Nephron (organoid): Measurements from ENCODE around the gene GLYATL1.
A peak's percentile ranks its signal among the peaks of the same experiment; 100 is the strongest.

Source experiments
- H3K27ac Mint-ChIP-seq, 3 experiments: 2 replicates each; pipeline ENCODE4 v1.8.0; 2020; ENCODE audit warnings: mixed read lengths in 3 of 3, mild to moderate bottlenecking in 2 of 3, moderate library complexity in 1 of 3
- H3K27me3 Mint-ChIP-seq: 2 replicates; pipeline ENCODE4 v1.8.0; 2021; ENCODE audit warnings: low read depth, mild to moderate bottlenecking, moderate library complexity, mixed read lengths
- H3K36me3 Mint-ChIP-seq: 2 replicates; pipeline ENCODE4 v1.8.0; 2020; ENCODE audit warnings: low read depth, mixed read lengths
- H3K4me1 Mint-ChIP-seq: 2 replicates; pipeline ENCODE4 v1.8.0; 2020; ENCODE audit warnings: mixed read lengths
- H3K4me3 Mint-ChIP-seq, 3 experiments: 2 replicates each; pipeline ENCODE4 v1.8.0; 2020; ENCODE audit warnings: mild to moderate bottlenecking in 3 of 3, mixed read lengths in 3 of 3, moderate library complexity in 2 of 3
- H3K9me3 Mint-ChIP-seq: 2 replicates; pipeline ENCODE4 v1.8.0; 2020; ENCODE audit warnings: mixed read lengths
- CTCF ChIP-seq, 3 experiments: fragments of 200-600 bp; sonication (generic); IDR thresholded peaks; one replicate each; pipeline ENCODE4 v1.5.0; 2021; ENCODE audit warnings: antibody characterized with exemption in 3 of 3; ENCODE audit not compliant: unreplicated experiment in 3 of 3

Gene GLYATL1

GRCh38 chr11:58927393-58928106 lies 11.7 kb upstream of the GLYATL1 start:
- H3K4me1 Mint-ChIP-seq: peaks cover 27% of the 10 kb centered on the region
- peak overlapping the region; percentile 60 to 97 (median 88) for H3K27ac Mint-ChIP-seq
- H3K4me3 Mint-ChIP-seq: peak overlapping the region; percentile 61 to 72 (median 71)
- H3K27me3 Mint-ChIP-seq: peaks cover 15% of the 10 kb centered on the region
- no peak for TF ChIP-seq CTCF (IDR thresholded peaks at IDR 0.05; ENCODE audit: unreplicated experiment in 3 of 3)
- H3K9me3 Mint-ChIP-seq: no peaks in the 10 kb centered on the region
- no peaks in the 10 kb centered on the region for H3K36me3 Mint-ChIP-seq

- no peaks in the 10 kb centered on the region for H3K9me3 Mint-ChIP-seq
- H3K27ac Mint-ChIP-seq: peak overlapping the region; percentile 60 to 97 (median 88)
- peaks cover 23% of the 10 kb centered on the region for H3K4me1 Mint-ChIP-seq
- H3K4me3 Mint-ChIP-seq: peak overlapping the region; percentile 61 to 72 (median 71)
- H3K36me3 Mint-ChIP-seq: no peaks in the 10 kb centered on the region
- H3K27me3 Mint-ChIP-seq: peaks cover 12% of the 10 kb centered on the region
- TF ChIP-seq CTCF (IDR thresholded peaks at IDR 0.05; ENCODE audit: unreplicated experiment in 3 of 3): no peak
Observed at GRCh38 chr11:58928107-58928499, 11.2 kb upstream of the GLYATL1 start.

- H3K4me1 Mint-ChIP-seq: peaks cover 19% of the 10 kb centered on the region
- no peaks in the 10 kb centered on the region for H3K36me3 Mint-ChIP-seq
- H3K4me3 Mint-ChIP-seq: peak overlapping the region; percentile 61 to 72 (median 71)
Observed at GRCh38 chr11:58928691-58929090, 10.6 kb upstream of the GLYATL1 start.

GRCh38 chr11:58930926-58931325 lies 8.4 kb upstream of the GLYATL1 start:
- Mint-ChIP-seq H3K27me3 (peaks cover 4% of the 10 kb centered on the region), H3K9me3 (no peaks in the 10 kb centered on the region), H3K4me3 (no peak overlapping the region), H3K27ac (peak overlapping the region in 1 of 3 experiments; percentile 28), H3K4me1 (peaks cover 14% of the 10 kb centered on the region), H3K36me3 (no peaks in the 10 kb centered on the region)
- no peak for TF ChIP-seq CTCF (IDR thresholded peaks at IDR 0.05; ENCODE audit: unreplicated experiment in 3 of 3)

More at GRCh38 chr11:58928691-58929090, 10.6 kb upstream of the GLYATL1 start:
- no peak for TF ChIP-seq CTCF (IDR thresholded peaks at IDR 0.05; ENCODE audit: unreplicated experiment in 3 of 3)
- Mint-ChIP-seq H3K9me3 (no peaks in the 10 kb centered on the region), H3K27me3 (peaks cover 6% of the 10 kb centered on the region), H3K27ac (peak overlapping the region; percentile 60 to 97 (median 88))

- TF ChIP-seq CTCF (IDR thresholded peaks at IDR 0.05; ENCODE audit: unreplicated experiment in 3 of 3): no peak
- Mint-ChIP-seq H3K4me3 (no peak overlapping the region), H3K4me1 (no peaks in the 10 kb centered on the region), H3K9me3 (no peaks in the 10 kb centered on the region), H3K36me3 (no peaks in the 10 kb centered on the region), H3K27ac (no peak overlapping the region), H3K27me3 (peaks cover 4% of the 10 kb centered on the region)
Observed at GRCh38 chr11:58933661-58934060, 5.6 kb upstream of the GLYATL1 start.
